Bronchial epithelial cell (primary cell): ENCODE results near the gene MYO1E. TPM values are rescaled to one million over a fixed set of nuclear protein-coding genes. Genes with fewer than 3 reads are reported as not detected.

ENCODE experiments used
- DNase-seq: peaks from one replicate; pipeline ENCODE4 v3.0.0-alpha.2; 2010; ENCODE audit warnings: low read depth
- FAIRE-seq: peaks from 2 replicates; lab custom pipeline; 2011; peaks lifted over from hg19 to GRCh38; lab: Jason Lieb, UNC
- H3K27me3 ChIP-seq: 2 replicates; pipeline ENCODE4 v1.5.1; 2011; ENCODE audit warnings: low read length; ENCODE audit not compliant: control insufficient read depth, insufficient read depth
- H3K36me3 ChIP-seq: 2 replicates; pipeline ENCODE4 v1.5.1; 2011; ENCODE audit warnings: low read length; ENCODE audit not compliant: control insufficient read depth, insufficient read depth
- H3K4me3 ChIP-seq: 2 replicates; pipeline ENCODE4 v1.5.1; 2011; ENCODE audit warnings: mild to moderate bottlenecking, low read depth, low read length, control low read depth
- CTCF ChIP-seq: IDR thresholded peaks from 2 replicates; pipeline ENCODE4 v1.5.1; 2011; ENCODE audit warnings: mild to moderate bottlenecking, moderate library complexity, low read length, control low read depth, inconsistent platforms; ENCODE audit not compliant: insufficient read depth, severe bottlenecking
- total RNA-seq: library from RNA; depleted of rRNA; stranded (reverse); fragments of >200 nt; gene quantifications from 2 replicates; pipeline ENCODE4 v1.2.1, GENCODE V29; 2014

The MYO1E gene
- total RNA-seq, 1 donor from 2014 or later: 71.9 TPM

GRCh38 chr15:59159210-59159609 is 213.5 kb downstream of the MYO1E start:
- Histone ChIP-seq H3K27me3 (no peaks in the 10 kb centered on the region), H3K36me3 (peaks cover 18% of the 10 kb centered on the region), H3K4me3 (no peak overlapping the region)
- TF ChIP-seq CTCF: no peak
- no peak for FAIRE-seq
- DNase-seq: no peak

GRCh38 chr15:59158701-59159034 is 214.0 kb downstream of the MYO1E start:
- no peak for TF ChIP-seq CTCF
- Histone ChIP-seq H3K27me3 (no peaks in the 10 kb centered on the region), H3K4me3 (no peak overlapping the region), H3K36me3 (peaks cover 19% of the 10 kb centered on the region)
- no peak for DNase-seq
- no peak for FAIRE-seq

GRCh38 chr15:59157840-59158700 is 214.6 kb downstream of the MYO1E start:
- Histone ChIP-seq H3K27me3 (no peaks in the 10 kb centered on the region), H3K4me3 (no peak overlapping the region), H3K36me3 (peaks cover 20% of the 10 kb centered on the region)
- no peak for DNase-seq
- peak; percentile 18 for FAIRE-seq
- TF ChIP-seq CTCF: no peak

DNA sequence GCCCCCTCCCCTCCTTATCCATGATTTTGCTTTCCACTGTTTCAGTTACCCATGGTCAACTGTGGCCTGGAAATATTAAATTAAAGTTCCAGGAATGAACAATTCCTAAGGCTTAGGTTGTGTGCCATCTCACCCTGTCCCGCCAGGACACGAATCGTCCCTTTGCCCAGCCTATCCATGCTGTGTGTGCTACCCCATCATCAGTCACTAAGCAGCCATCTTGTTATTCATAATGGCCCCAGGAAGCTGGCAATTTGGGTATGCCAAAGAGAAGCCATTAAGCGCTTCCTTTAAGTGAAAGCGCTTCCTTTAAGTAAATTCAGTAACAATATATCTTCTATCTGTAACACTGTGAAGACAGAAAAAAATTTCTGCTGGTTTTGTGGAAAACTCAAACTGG is 215.3 kb downstream of the MYO1E start:
- FAIRE-seq (no peak), DNase-seq (no peak)
- Histone ChIP-seq H3K36me3 (peaks cover 22% of the 10 kb centered on the region), H3K4me3 (no peak overlapping the region), H3K27me3 (no peaks in the 10 kb centered on the region)
- no peak for TF ChIP-seq CTCF

GRCh38 chr15:59155431-59155830 is 217.2 kb downstream of the MYO1E start:
- FAIRE-seq (no peak), DNase-seq (no peak)
- Histone ChIP-seq H3K4me3 (no peak overlapping the region), H3K36me3 (peaks cover 21% of the 10 kb centered on the region), H3K27me3 (no peaks in the 10 kb centered on the region)
- no peak for TF ChIP-seq CTCF
